ENCODE results near the gene TRAF7.

Gene TRAF7

DNA sequence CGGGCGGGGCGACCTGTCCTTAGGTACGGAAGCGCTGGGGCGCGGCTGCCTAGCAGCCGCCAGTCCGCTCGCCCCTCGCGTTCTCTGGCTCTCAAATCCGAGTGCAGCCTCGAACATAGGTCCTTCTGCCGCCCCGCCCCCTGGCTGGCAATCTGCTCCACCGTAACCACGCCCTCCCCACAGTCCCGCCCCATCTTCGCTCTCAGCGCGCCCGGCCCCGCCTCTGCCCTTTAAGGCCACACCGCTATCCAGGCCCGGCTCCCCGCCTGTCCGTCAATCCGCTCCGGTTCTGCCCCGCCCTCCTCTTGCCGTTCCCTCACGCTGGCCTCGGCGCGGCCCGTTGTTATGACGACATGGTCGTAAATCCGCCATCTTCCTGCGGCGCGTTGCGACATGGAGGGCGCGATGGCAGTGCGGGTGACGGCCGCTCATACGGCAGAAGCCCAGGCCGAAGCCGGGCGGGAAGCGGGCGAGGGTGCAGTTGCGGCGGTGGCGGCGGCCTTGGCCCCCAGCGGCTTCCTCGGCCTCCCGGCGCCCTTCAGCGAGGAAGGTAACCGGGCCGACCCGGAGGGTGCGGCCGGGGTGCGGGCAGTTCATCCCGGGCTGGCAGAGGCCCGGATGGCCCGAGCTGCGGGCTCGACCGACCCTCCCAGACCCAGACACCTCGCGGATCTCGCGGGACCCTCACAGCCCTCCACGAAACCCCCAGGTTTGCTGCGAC, 67.8 kb downstream of the TRAF7 start, which contains the start of gene E4F1:
TSS of gene E4F1 (plus strand) at position 371 of the 721 bp plus-strand sequence. CDS start at position 394, 23 bp downstream.
- in situ Hi-C loops (cut with HindIII; ENCODE audit: low pct_ligation_motif_present, low pct_unique_long_range_greater_than_20kb, low sequenced_read_pairs): no loop called here

GRCh38 chr16:2223942-2224486, 68.4 kb downstream of the TRAF7 start:
- peak; percentile 65 for DNase-seq
- in situ Hi-C loops (cut with HindIII; ENCODE audit: low pct_ligation_motif_present, low pct_unique_long_range_greater_than_20kb, low sequenced_read_pairs): no loop called here

More for the DNA sequence above, 67.8 kb downstream of the TRAF7 start, which contains the start of gene E4F1:
- peak; percentile 100 for DNase-seq

GRCh38 chr16:2226245-2226793, 70.7 kb downstream of the TRAF7 start:
- peak; percentile 60 for DNase-seq
- in situ Hi-C loops (cut with HindIII; ENCODE audit: low pct_ligation_motif_present, low pct_unique_long_range_greater_than_20kb, low sequenced_read_pairs): no loop called here

GRCh38 chr16:2226918-2227317, 71.3 kb downstream of the TRAF7 start:
- in situ Hi-C loops (cut with HindIII; ENCODE audit: low pct_ligation_motif_present, low pct_unique_long_range_greater_than_20kb, low sequenced_read_pairs): no loop called here

More at GRCh38 chr16:2226918-2227317, 71.3 kb downstream of the TRAF7 start:
- DNase-seq: no peak
